ENCODE data around the gene NCOA6.

Gene NCOA6

GRCh38 chr20:34825530-34826362, at the start of gene NCOA6:
Gene NCOA6 (minus strand): TSS chr20:34825651. CDS start chr20:34782355, 43,296 bp downstream.
- peak; percentile 27 to 93 (median 81) for DNase-seq

- DNase-seq: peak in 43 of 51 donors; percentile 8 to 83 (median 51)
Observed at GRCh38 chr20:34874094-34874654, 48.7 kb upstream of the NCOA6 start.

- no peak for DNase-seq
Observed at GRCh38 chr20:34873583-34874093, 48.2 kb upstream of the NCOA6 start.

GRCh38 chr20:34872622-34873224, 47.3 kb upstream of the NCOA6 start, which contains the start of gene GGT7:
Gene GGT7 (minus strand): TSS chr20:34872856. CDS start chr20:34872815, 41 bp downstream.
- peak; percentile 8 to 90 (median 72) for DNase-seq

GRCh38 chr20:34871966-34872621, 46.6 kb upstream of the NCOA6 start:
- peak in 3 of 51 donors; percentile 31 to 59 (median 32) for DNase-seq

- peak in 17 of 51 donors; percentile 3 to 46 (median 18) for DNase-seq
Observed at GRCh38 chr20:34871320-34871926, 46.0 kb upstream of the NCOA6 start.

GRCh38 chr20:34864216-34864615, 38.8 kb upstream of the NCOA6 start:
- DNase-seq: no peak

GRCh38 chr20:34863421-34863965, 38.0 kb upstream of the NCOA6 start:
- DNase-seq: no peak

- DNase-seq: no peak
Observed at GRCh38 chr20:34862724-34863123, 37.3 kb upstream of the NCOA6 start.

GRCh38 chr20:34861386-34862084, 36.1 kb upstream of the NCOA6 start:
- peak in 1 of 51 donors; percentile 4 for DNase-seq

GRCh38 chr20:34859826-34860545, 34.5 kb upstream of the NCOA6 start:
- no peak for DNase-seq

GRCh38 chr20:34859367-34859766, 33.9 kb upstream of the NCOA6 start:
- no peak for DNase-seq

- no peak for DNase-seq
Observed at GRCh38 chr20:34852298-34852697, 26.8 kb upstream of the NCOA6 start.

GRCh38 chr20:34850969-34851368, 25.5 kb upstream of the NCOA6 start:
- DNase-seq: no peak

GRCh38 chr20:34849778-34850177, 24.3 kb upstream of the NCOA6 start:
- no peak for DNase-seq

- no peak for DNase-seq
Observed at GRCh38 chr20:34848597-34848996, 23.1 kb upstream of the NCOA6 start.

- no peak for DNase-seq
Observed at GRCh38 chr20:34843421-34843820, 18.0 kb upstream of the NCOA6 start.

GRCh38 chr20:34842143-34842542, 16.7 kb upstream of the NCOA6 start:
- no peak for DNase-seq

- DNase-seq: peak in 2 of 51 donors; percentile 1 to 2
Observed at GRCh38 chr20:34834459-34834893, 9.0 kb upstream of the NCOA6 start.

All from hypothalamus (tissue), 51 donors.